Coronary artery (tissue), 2 donors: ENCODE results near the gene BAK1.
"Not testable (repeated sequence)": the region's sequence is repeated elsewhere in the genome, so short reads cannot be mapped to it uniquely, and the experiment has no call there.

Experiments
- DNase-seq: peaks from one replicate; pipeline ENCODE4 v3.0.0-alpha.2; 2017; ENCODE audit warnings: low spot score
- H3K27ac ChIP-seq, 2 donors: fragments of 200-600 bp; sonication (generic); one replicate each; pipeline ENCODE4 v1.5.1; 2016 to 2019
- H3K4me3 ChIP-seq: fragments of 200-600 bp; sonication (generic); 2 replicates; pipeline ENCODE4 v1.5.1; 2016; ENCODE audit warnings: mild to moderate bottlenecking, moderate library complexity
- TF ChIP-seq, protein P1 (sequence below): fragments of 200-600 bp; sonication (generic); IDR thresholded peaks from one replicate; pipeline ENCODE4 v1.5.1; 2019; ENCODE audit warnings: antibody characterized with exemption

BAK1 gene

DNA sequence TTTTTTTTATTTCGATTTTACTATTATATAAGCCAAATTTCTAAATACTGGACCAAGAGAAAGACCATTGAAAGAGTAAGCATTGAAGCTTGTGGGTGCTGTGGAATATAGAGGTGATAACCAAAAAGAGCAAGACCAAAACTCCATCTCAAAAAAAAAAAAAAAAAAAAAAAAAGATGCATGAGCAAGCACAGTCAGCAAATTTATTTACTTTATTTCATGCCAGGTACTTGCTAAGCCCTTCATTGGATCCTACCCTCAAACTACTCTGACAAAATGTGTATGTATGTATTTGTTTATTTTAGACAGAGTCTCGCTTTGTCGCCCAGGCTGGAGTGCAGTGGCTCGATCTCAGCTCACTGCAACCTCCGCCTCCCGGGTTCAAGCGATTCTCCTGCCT is 27.8 kb downstream of the BAK1 start:
- Histone ChIP-seq H3K4me3 (no peak overlapping the region), H3K27ac (no peak overlapping the region)
- no peak for DNase-seq
- TF ChIP-seq, protein P1, sequence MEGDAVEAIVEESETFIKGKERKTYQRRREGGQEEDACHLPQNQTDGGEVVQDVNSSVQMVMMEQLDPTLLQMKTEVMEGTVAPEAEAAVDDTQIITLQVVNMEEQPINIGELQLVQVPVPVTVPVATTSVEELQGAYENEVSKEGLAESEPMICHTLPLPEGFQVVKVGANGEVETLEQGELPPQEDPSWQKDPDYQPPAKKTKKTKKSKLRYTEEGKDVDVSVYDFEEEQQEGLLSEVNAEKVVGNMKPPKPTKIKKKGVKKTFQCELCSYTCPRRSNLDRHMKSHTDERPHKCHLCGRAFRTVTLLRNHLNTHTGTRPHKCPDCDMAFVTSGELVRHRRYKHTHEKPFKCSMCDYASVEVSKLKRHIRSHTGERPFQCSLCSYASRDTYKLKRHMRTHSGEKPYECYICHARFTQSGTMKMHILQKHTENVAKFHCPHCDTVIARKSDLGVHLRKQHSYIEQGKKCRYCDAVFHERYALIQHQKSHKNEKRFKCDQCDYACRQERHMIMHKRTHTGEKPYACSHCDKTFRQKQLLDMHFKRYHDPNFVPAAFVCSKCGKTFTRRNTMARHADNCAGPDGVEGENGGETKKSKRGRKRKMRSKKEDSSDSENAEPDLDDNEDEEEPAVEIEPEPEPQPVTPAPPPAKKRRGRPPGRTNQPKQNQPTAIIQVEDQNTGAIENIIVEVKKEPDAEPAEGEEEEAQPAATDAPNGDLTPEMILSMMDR, result no peak

DNA sequence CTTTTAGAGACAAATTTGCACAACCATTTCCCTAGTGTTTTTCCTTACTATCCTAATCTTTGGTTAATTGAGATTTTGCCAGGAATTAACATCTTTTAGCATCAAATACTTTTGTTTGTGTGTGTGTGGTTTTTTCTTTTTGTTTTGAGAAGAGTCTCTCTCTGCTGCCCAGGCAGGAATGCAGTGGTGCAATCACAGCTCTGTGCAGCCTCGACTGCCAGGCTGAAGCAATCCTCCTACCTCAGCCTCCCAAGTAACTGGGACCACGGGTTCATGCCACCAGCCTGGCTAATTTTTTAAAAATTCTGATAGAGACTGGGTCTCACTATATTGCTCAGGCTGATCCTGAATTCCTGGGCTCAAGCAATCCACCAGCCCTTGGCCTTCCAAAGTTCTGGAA is 28.5 kb downstream of the BAK1 start:
- Histone ChIP-seq H3K27ac (no peak overlapping the region), H3K4me3 (no peak overlapping the region)
- TF ChIP-seq, protein P1, result no peak
- no peak for DNase-seq

DNA sequence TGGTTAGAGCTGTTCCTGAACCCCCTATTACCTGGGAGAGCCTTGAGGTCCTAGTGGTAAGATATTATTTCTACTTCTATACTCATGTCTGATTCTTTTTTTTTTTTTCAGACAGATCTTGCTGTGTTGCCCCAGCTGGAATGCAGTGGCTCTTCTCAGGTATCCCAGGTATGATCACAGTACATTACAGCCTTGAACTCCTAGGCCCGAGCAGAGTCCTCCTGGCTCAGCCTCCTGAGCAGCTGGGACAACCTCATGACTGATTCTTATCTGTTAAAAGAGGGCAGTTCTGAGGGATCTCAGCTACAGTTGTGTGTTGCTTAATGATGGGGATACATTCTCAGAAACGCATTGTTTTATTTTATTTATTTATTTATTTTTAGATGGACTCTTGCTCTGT is 30.2 kb downstream of the BAK1 start:
- Histone ChIP-seq H3K27ac (no peak overlapping the region), H3K4me3 (no peak overlapping the region)
- DNase-seq, result no peak
- TF ChIP-seq, protein P1, result no peak

DNA sequence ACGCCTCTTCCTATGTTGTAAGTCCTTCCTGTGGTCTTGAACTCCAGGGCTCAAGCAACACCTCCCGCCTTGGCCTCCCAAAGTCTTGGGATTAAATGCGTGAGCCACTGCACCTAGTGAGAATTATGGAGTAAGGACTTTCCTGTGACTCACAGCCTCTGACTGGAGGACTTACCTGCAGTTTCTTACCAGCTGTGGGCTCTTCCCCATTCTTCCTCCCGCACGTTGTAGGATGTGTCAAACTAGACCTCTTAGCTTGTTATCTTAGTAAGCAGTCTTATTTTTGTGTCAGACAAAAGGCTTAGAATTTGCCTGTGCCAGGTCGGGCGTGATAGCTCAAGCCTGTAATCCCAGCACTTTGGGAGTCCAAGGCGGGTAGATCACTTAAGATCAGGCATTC is 30.9 kb downstream of the BAK1 start:
- Histone ChIP-seq H3K27ac (no peak overlapping the region), H3K4me3 (no peak overlapping the region)
- DNase-seq, result no peak
- TF ChIP-seq, protein P1, result no peak

DNA sequence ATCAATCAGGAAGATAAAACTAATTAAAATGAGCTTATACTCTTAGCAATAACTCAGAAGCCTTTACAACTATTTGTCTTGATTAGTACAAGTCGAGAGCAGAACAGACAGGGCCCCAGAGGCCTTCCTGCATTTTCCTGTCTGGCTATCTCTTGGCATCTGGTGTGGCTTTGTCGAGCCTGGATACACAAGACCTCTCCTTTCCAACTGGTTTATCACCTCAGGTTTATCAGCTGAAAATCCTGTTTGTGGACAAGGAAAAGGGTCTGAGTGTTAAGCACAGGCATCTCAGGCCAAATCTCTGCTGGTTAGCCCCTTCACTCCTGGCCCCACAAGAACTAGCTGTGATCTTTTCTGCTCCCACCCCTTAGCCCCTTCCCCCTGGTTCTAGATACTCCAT is 32.6 kb downstream of the BAK1 start:
- Histone ChIP-seq H3K27ac (no peak overlapping the region), H3K4me3 (no peak overlapping the region)
- TF ChIP-seq, protein P1, result no peak
- DNase-seq, result no peak

DNA sequence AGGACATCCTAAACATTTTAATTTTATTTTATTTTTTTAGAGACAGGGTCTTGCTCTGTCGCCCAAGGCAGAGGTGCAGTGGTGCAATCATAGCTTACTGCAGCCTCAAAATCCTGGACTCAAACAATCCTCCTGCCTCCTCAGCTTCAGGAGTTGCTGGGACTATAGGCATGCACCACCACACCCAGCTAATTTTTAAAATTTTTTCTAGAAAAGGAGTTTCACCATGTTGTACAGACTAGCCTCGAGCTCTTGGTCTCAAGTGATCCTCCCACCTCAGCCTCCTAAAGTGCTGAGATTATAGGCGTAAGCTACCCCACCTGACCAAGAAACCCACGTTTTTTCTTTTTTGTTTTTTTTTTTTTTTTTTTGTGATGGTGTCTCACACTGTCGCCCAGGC is 33.3 kb downstream of the BAK1 start:
- TF ChIP-seq, protein P1, result no peak
- DNase-seq, result no peak

DNA sequence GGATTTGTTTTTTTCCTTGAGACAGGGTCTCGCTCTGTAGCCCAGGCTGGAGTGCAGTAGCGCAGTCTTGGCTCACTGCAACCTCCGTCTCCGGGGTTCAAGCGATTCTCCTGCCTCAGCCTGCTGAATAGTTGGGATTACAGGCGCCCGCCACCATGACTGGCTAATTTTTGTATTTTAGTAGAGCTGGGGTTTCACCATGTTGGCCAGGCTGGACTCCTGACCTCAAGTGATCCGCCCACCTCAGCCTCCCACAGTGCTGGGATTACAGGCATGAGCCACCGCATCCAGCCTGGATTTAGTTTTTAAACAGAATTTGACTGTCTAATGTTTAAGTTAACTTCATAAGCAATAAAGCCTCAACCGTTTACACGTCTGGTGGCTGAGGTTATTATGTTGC is 34.8 kb downstream of the BAK1 start:
- not testable (repeated sequence) for H3K27ac ChIP-seq, H3K4me3 ChIP-seq, DNase-seq

More for the DNA sequence above, 33.3 kb downstream of the BAK1 start:
- Histone ChIP-seq H3K27ac (no peak overlapping the region), H3K4me3 (no peak overlapping the region)

DNA sequence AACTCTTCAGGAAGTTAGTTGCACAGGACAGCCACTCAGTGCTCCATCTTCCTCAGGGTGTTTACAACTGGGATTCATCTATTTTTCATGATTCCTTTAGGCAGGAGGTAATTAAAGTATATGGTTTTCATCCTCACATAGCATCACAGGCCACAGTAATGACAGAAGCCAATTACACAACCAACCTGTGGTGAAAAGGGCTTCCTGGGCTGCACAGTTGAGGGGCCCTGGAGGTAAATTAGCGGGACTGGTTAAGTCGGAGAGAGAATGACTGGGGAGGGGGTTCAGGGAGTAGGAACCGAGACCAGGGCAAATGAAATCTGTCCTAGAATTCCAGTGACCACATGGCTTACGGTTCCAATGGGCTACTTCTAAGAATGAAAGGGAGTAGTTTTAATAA is 37.0 kb downstream of the BAK1 start:
- TF ChIP-seq, protein P1, result no peak
- DNase-seq, result no peak
- H3K4me3 ChIP-seq, result no peak overlapping the region
- no peak overlapping the region for H3K27ac ChIP-seq
